ENCODE data around the gene EEF1A1.

DNA sequence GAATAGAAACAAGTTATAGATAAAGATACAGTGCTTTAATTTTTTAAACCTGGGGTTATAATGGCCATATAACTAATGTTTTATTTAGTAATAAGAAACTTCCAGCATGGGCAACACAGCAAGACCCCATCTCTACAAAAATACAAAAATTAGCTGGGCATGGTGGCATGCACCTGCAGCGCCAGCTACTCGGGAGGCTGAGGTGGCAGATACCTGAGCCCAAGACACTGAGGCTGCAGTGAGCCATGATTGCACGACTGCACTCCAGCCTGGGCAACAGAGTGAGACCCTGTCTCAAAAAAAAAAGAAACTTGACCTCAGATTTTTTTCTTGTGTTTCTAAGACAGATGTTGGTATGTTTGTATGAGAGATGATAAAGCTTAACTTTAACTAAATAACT, 22.9 kb downstream of the EEF1A1 start:
- TF ChIP-seq, protein P1, sequence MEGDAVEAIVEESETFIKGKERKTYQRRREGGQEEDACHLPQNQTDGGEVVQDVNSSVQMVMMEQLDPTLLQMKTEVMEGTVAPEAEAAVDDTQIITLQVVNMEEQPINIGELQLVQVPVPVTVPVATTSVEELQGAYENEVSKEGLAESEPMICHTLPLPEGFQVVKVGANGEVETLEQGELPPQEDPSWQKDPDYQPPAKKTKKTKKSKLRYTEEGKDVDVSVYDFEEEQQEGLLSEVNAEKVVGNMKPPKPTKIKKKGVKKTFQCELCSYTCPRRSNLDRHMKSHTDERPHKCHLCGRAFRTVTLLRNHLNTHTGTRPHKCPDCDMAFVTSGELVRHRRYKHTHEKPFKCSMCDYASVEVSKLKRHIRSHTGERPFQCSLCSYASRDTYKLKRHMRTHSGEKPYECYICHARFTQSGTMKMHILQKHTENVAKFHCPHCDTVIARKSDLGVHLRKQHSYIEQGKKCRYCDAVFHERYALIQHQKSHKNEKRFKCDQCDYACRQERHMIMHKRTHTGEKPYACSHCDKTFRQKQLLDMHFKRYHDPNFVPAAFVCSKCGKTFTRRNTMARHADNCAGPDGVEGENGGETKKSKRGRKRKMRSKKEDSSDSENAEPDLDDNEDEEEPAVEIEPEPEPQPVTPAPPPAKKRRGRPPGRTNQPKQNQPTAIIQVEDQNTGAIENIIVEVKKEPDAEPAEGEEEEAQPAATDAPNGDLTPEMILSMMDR (conservative IDR thresholded peaks at IDR 0.05; ENCODE audit: low read depth, low read length): no peak
- TF ChIP-seq EZH2 (IDR thresholded peaks at IDR 0.05; ENCODE audit: borderline replicate concordance, low read depth, low read length, poor library complexity, severe bottlenecking): no peak
